HG02852 (cell line): ENCODE measurements around the gene PXMP4.

Experiments used
- ATAC-seq: cut with Tn5 transposase; IDR thresholded peaks from one replicate; pipeline ENCODE4 v1.9.1; 2021; ENCODE audit warnings: mild to moderate bottlenecking, moderate library complexity; ENCODE audit not compliant: unreplicated experiment

PXMP4 gene

GRCh38 chr20:33732166-33732970 lies 12.3 kb upstream of the PXMP4 start:
- ATAC-seq, result peak; percentile 55

GRCh38 chr20:33731693-33732165 lies 11.6 kb upstream of the PXMP4 start, which contains the start of gene ZNF341:
Gene ZNF341, plus strand, starts transcription at chr20:33731996. Its CDS starts 26 bp downstream, at chr20:33732022.
- peak; percentile 63 for ATAC-seq

- no peak for ATAC-seq
Measured at GRCh38 chr20:33730946-33731692, 11.0 kb upstream of the PXMP4 start.

- no peak for ATAC-seq
Measured at GRCh38 chr20:33729101-33729500, 9.0 kb upstream of the PXMP4 start.

GRCh38 chr20:33728463-33728862 lies 8.4 kb upstream of the PXMP4 start:
- no peak for ATAC-seq

GRCh38 chr20:33727806-33728205 lies 7.7 kb upstream of the PXMP4 start:
- no peak for ATAC-seq

GRCh38 chr20:33727115-33727479 lies 7.0 kb upstream of the PXMP4 start:
- no peak for ATAC-seq

GRCh38 chr20:33725607-33726264 lies 5.6 kb upstream of the PXMP4 start:
- ATAC-seq, result no peak

GRCh38 chr20:33724439-33725094 lies 4.5 kb upstream of the PXMP4 start:
- no peak for ATAC-seq

GRCh38 chr20:33721391-33722140 lies 1.5 kb upstream of the PXMP4 start:
- no peak for ATAC-seq

GRCh38 chr20:33719277-33719988 lies 677 bp downstream of the PXMP4 start:
- no peak for ATAC-seq

- ATAC-seq, result no peak
Measured at GRCh38 chr20:33716498-33716897, 3.6 kb downstream of the PXMP4 start.

GRCh38 chr20:33713865-33714367 lies 6.2 kb downstream of the PXMP4 start:
- ATAC-seq, result no peak

- no peak for ATAC-seq
Measured at GRCh38 chr20:33711446-33711738, 8.7 kb downstream of the PXMP4 start.

GRCh38 chr20:33710681-33711445 lies 9.2 kb downstream of the PXMP4 start:
- ATAC-seq, result no peak

- ATAC-seq, result no peak
Measured at GRCh38 chr20:33709905-33710541, 10.1 kb downstream of the PXMP4 start.

GRCh38 chr20:33709398-33709797 lies 10.7 kb downstream of the PXMP4 start:
- no peak for ATAC-seq

- no peak for ATAC-seq
Measured at GRCh38 chr20:33707668-33708067, 12.4 kb downstream of the PXMP4 start.
